HG02623 (cell line): ENCODE measurements around the gene PRSS3.
"Not testable (repeated sequence)": the region's sequence is repeated elsewhere in the genome, so short reads cannot be mapped to it uniquely, and the experiment has no call there.

Source experiments
- ATAC-seq: cut with Tn5 transposase; IDR thresholded peaks from one replicate; pipeline ENCODE4 v1.9.1; 2021; ENCODE audit warnings: moderate library complexity; ENCODE audit not compliant: unreplicated experiment

Gene PRSS3

DNA sequence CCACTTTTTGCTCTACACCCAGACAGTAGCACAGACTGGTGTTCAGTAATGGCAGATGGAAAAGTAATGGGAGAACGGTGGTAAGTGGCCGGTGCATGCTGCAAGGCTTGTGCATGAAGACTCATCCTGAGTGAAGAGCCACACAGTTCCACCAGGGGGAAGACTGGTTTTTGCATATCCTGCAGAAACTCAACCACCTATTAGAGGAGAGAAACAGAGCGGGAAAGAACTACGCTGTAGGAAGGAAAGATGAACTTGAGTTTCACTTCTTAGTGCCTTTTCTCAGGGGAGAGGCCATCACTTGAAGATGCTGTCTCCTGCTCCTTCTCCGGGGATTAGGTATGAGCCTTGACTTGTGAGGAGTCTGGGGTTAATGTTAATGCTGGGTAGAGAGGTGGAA, 9.4 kb upstream of the PRSS3 start:
- no peak for ATAC-seq

DNA sequence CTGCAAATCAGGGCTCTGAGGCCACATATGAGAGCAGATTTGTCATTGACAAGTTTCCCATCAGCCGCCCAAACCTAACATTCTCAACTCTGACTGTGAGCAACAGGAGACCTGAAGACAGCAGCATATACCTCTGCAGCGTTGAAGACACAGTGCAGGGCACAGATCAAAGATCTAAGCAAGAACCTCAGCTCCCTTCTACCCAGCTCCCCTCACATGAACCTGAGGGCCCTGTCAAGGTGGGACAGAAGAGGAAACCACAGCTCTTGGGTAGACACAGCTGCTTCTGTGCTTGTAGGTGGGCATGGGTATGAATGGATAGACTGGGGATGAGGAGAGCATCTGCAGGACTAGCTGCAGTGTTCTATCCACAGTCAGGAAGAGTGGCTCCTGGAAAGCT, 8.7 kb upstream of the PRSS3 start:
- no peak for ATAC-seq

- ATAC-seq, result no peak
These were observed 7.5 kb upstream of the PRSS3 start for GRCh38 chr9:33787839-33788238.

GRCh38 chr9:33789429-33789828, 5.9 kb upstream of the PRSS3 start:
- ATAC-seq, result not testable (repeated sequence)

DNA sequence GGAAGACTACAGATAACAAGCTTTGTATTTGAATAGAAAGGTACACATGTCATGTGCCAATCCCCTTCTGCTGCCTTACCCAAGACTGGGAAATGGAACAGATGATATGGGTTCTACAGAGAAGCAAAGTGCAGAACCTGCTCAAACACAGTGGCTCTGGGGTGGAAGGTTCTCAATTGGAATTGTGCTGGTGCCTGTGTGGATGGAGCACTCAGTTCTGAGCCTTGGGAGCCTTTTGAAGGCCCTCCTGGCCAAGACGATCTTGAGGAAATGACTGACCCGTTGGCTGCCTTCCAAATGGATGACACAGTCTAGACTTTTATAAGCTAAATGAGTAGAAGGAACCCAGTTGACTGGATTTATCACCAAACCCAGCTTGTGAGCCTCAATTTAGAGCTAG, 4.2 kb upstream of the PRSS3 start:
- no peak for ATAC-seq

- ATAC-seq, result not testable (repeated sequence)
These were observed 1.9 kb upstream of the PRSS3 start for GRCh38 chr9:33793496-33793895.

DNA sequence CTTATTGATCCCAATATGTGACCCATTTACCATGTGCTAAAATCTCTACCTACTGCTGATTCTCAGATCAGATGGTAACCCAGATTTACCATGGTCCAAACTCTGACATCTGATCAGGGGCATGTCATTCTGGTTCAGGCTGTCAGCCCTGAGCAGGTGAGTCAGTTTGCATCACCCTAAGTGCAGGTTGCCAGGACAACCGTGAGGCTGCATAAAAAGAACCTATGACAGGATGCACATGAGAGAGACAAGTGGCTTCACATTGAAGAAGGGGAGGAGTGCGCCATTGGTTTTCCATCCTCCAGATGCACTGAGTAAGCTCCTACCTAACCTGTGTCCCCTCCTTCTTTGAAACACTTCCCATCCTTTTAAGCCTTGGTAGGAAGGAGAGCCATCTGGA, 801 bp upstream of the PRSS3 start:
- no peak for ATAC-seq

DNA sequence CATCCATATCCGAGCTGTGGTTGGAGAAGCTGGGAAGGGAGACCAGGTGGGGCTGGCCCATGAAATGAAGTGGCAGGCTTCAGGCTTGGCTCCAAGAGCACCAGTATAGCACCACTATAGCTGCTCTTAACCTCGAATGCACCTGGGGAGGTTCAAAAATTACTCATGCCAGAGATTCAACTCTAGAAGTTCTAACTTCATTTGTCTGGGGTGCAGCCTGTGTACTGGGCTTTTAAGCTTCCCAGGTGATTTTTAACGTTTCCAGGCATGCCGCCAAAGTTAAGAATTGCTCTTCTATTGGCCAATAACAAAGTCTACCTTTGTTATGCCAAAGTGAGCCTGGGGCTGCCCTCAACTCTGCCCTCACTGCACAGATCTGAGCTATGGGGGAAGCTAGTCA, 458 bp downstream of the PRSS3 start:
- no peak for ATAC-seq

- ATAC-seq, result not testable (repeated sequence)
These were observed 1.3 kb downstream of the PRSS3 start for GRCh38 chr9:33796679-33797078.

DNA sequence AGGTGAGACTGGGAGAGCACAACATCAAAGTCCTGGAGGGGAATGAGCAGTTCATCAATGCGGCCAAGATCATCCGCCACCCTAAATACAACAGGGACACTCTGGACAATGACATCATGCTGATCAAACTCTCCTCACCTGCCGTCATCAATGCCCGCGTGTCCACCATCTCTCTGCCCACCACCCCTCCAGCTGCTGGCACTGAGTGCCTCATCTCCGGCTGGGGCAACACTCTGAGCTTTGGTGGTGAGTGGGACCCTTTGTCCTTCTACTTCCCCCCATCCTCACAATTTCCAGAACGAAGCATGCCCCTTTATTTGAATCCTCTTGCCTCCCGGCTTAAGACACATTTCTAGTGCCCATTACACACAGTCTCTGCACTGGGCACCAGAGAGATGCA, 2.5 kb downstream of the PRSS3 start:
- no peak for ATAC-seq

DNA sequence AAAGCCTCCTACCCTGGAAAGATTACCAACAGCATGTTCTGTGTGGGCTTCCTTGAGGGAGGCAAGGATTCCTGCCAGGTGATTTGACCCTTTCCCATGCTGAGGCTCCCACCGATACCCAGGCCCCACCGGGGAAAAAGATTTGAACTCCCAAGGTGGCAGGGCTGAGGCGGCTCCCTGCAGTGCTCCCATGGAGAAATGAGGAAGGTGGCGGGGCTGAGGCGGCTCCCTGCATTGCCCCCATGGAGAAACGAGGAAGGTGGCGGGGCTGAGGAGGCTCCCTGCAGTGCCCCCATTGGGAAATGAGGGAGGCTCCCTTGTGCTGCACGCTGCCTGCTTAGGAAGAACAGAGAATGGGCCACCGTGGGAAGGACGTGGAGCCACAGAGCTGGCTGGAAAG, 3.2 kb downstream of the PRSS3 start:
- ATAC-seq, result no peak

DNA sequence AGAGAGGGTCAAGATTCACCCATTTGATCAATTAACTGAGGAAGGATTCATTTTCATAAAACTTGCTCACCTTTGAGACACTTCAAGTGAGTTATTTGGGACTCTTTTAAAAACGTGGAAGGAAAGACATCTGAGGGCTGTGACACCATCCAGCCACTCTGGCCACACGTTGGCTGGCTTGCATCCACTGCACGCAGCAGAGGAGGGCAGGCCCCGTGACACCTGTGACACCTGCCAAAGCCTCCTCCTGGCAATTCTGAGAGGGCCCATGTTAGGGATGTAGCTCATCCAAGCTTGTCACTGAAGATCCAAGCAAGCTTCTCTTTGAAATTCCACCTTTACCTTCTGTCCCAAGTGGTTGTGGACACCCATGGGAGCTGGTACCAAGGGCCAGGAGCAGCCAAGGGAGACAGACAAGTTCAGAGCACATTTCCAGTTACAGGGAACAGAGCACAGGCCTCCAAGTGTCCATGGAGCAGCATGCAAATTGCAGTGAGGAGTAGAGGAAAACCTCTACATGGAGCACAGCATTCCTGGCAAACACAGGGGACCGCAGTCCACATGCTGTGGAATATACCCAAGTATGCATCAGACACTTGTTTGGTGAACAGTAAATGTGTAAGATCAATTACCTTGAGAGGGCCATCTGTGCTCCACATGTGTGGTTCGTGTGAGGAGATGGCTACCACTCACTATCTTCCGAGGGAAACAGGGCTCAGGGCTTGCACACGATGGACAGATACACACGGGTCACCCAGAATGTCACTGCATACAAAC, 4.8 kb downstream of the PRSS3 start:
- no peak for ATAC-seq

DNA sequence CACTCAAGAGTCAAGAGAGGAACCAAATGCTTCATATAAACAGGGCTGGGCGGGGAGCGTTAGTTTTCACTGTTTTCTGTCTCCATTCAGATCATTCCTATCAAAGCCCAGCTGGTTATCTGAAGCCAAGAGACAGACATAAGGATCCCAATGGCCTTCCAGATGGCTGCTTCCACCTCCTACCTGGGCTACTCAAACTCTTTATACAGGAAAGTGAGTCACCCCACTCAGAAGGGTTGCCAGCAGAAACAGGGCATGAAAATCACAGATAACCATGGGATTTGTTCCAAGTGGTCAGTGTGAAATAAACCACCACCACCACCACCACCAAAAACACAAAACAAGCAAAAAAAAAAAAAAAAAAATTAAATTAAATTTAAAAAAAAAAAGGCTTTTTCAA, 5.5 kb downstream of the PRSS3 start:
- no peak for ATAC-seq

- ATAC-seq, result not testable (repeated sequence)
These were observed 6.7 kb downstream of the PRSS3 start for GRCh38 chr9:33801943-33802500.

DNA sequence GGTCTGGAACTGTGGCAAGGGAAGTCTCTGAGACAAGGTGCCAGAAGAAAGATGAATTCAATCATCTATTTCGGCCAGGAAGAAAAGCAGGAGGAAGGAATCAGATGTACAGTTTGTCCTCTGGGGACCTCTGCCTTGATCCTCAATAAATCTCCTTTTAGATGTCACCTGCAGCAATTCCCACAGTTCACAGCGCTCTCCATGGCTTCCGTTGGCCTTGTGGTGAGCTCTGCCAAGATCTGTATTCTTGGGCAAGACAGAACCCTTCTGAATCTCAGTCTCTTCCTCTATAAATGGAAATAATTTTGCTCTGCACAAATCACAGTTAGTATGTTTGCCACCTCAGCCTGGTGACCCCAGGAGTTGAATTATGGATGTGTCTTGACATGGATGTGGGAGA, 8.8 kb downstream of the PRSS3 start:
- ATAC-seq, result not testable (repeated sequence)

- not testable (repeated sequence) for ATAC-seq
These were observed 11.8 kb downstream of the PRSS3 start for GRCh38 chr9:33807156-33807555.

DNA sequence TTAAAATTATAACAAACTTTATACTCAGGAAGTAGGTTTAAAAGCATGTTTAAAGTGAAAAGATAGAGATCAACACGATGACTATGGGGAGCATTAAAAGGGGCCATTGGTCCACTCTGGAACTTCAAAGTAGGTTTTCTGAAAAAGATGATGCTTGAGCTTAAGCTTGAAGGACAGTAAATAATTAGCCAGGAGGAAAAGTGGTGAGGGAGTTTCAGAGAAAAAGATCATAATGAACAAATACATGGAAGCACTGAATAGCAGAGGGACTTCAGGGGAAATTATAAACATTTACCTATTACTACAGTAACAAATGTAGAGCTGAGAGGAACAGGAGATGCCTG, 13.6 kb downstream of the PRSS3 start:
- ATAC-seq, result not testable (repeated sequence)

GRCh38 chr9:33809506-33809905, 14.1 kb downstream of the PRSS3 start:
- no peak for ATAC-seq

DNA sequence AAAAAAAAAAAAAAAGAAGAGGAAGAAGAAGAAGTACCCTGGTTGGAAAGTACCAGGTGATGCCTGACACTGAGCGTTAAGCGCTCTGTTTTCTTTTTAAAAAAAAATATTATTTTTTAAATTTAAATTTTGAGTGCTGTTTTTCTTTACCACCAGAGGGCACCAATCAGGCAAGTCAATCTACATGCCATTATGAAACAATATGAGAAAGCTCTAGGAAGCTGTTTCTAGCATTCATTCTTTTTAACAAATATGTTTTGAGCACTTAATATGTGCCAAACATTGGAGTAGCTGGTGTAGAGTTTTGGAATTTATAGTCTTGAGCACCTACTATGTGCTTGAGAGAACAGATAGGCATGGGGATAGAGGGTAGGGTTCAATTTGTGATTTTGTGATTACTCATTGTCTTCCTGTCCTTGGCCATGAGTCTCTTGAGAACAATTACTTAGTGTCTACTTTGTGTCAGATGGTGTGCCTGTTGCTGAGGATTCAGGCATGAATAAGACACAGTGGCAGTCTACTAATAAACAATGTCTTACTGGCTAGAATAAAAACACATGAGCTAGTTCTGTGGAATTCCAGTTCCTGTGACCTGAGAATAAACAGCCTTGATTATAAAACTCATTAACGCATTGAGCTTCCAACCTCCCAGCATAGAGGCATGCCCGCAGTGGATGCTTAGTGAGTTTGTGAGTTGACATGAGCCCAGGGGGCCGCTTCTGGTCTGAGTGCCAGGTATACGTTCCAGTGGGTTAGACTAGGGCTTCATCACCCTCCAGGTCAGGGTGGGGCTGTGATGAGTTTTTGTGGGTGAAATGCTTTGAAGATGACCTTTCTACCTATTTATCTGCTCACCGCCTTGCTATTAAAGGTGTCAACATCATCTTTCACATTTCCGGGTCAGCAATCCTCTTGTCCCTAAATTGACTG, 18.6 kb downstream of the PRSS3 start:
- no peak for ATAC-seq

- ATAC-seq, result no peak
These were observed 20.4 kb downstream of the PRSS3 start for GRCh38 chr9:33815781-33816180.

DNA sequence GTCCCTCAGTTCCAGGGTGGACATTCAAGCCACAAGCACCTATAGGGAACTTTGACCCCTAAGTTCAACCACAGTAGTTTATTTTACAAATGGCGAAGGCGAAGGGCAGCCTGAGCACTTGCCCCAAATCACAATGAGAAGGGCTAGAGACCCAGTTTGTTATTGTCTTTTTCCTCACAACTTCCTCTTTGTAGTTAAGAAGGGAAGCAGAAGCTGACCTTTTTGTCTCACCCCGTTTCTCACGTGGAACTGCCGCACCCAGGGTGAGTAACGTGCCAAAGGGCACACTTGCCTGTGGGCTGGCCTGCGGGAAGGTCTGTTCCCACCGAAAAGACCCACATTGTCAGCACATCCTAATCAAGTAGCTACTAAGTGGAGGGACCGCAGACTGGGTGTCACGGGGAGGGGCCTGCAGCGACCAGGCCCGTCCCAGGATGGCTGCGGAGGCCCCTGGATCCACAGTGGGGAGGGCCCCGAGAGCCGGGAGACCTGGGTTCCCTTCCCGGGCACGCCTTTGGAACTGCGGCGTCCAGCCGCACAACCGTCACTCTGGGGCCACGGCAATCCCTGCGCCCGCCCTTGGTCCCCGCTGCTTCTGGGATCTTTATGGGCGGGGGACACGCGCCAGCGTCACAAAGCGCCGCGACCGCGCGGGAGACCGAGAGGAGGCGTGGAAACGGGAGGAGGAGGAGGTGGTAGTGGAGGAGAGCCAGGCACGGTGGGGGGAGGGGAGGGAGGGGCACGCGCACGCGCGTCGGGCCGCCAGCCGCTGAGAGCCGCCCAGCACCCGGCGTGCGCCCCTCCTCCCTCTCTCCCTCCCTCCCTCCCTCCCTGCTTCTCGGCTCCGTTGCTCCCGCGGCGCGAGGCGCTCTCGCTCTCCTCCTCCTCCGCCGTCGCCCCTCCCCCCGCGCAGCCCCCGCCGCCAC, 21.2 kb downstream of the PRSS3 start, which contains the start of gene UBE2R2:
TSS of gene UBE2R2 (plus strand) at position 834 of the 926 bp plus-strand sequence. CDS start 598 bp downstream, outside the sequence.
- ATAC-seq, result peak; percentile 62
